GM19468 (cell line): Measurements from ENCODE around the gene MARK4.
"Not testable (repeated sequence)": the region's sequence is repeated elsewhere in the genome, so short reads cannot be mapped to it uniquely, and the experiment has no call there.

Experiments
- ATAC-seq: cut with Tn5 transposase; IDR thresholded peaks from one replicate; pipeline ENCODE4 v1.9.1; 2021; ENCODE audit warnings: mild to moderate bottlenecking, moderate library complexity, moderate number of reproducible peaks; ENCODE audit not compliant: unreplicated experiment; ENCODE audit errors: extremely low read depth

Gene MARK4

GRCh38 chr19:45331411-45331810, 80.3 kb downstream of the MARK4 start:
- no peak for ATAC-seq

DNA sequence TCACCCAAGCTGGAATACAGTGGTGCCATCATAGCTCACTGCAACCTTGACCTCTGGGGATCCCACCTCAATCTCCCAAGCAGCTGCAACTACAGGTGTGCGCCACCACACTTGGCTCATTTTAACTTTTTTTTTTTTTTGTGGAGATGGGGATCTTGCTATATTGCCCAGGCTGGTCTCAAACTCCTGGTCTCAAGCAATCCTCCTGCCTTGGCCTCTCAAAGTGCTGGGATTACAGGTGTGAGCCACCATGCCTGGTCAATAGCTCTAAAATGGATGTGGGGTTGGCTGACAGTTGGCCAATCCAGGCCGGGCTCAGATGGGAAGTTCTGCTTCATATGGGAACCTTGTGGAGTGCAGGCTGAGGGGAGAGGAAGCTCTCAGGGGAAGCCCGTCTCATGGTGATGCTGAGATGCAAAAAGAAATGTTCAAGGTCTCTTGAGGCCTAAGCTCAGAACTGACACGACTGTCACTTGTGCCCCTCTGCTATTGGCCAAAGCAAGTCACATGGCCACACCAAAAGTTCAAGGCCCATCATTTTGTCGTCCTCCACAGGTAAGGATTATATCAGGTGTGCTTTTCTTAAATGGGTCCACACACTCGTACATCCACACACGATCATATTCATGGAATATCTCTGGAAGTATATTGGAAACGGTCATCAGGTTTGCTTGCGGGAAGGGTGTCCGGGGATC, 82.7 kb downstream of the MARK4 start:
- ATAC-seq = no peak

DNA sequence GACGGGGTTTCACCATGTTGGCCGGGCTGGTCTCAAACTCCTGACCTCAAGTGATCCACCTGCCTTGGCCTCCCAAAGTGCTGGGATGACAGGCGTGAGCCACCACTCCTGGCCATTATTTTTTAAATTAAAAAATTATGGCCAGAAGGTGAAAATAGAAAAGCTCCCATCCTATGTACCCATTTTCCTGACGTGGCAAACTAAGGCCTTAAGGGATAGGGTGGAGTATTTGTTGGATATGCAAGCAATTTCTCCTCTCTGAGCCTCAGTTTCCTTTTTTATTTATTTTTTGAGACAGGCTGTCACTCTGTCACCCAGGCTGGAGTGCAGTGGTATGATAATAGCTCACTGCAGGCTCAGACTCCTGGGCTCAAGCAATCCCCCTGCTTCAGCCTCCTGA, 83.8 kb downstream of the MARK4 start:
- ATAC-seq = not testable (repeated sequence)

DNA sequence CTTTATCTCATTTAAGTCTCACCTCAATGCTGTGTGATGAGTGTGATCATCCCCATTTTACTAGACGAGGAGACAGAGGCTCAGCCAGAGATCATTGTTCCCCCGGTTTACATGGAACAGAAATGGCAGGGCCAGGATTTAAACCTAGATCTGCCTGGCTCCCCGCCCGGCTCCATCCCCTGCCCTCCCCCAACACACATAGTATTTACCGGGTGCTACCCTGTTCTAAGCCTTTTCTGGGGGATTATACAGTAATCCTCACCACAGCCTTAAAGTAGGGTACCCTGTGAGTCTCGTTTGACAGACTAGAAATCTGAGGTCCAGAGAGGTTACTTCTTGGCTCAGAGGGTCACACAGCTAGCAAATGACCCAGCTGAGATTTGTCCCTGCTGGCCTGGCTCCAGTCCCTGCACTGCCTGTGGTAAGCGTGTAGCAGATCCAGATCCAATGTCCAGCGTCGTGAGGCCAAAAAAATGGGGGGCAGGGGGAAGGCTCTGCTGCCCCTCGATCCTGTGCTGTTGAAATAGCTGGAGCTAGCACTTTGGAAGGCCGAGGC, 85.7 kb downstream of the MARK4 start:
- no peak for ATAC-seq

GRCh38 chr19:45339629-45340028, 88.6 kb downstream of the MARK4 start:
- no peak for ATAC-seq

DNA sequence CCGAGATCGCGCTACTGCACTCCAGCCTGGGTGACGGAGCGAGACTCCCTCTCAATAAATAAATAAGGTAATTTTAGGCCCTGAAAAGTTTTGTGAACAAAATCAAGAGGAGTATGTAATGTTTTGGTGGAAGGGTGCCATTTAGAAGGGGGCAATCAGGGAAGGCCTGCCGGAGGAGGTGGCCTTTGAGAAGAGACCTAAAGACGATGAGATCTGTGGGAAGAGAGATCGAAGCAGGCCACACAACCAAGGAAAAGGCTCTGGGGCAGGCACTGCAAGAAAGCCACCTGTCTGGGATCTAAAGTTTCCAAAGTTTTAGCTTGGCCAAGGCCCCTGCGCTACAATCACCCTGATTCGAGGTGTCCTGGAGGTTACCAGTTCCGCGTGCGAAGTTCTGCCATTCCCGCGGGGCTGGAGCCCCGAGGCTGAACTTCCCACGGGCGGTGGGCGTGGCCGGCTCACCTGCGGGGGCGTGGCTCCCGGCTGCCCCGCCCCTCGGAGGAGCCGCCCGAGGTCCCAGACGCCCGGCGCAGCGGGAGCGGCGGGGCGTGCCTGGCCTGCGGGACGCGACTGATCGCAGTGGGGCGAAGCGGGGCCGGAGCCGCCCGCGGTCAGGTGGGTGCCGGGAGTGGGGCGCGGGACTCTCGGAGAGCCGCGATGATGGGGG, 89.3 kb downstream of the MARK4 start, which contains the start of gene KLC3:
TSS of gene KLC3 (plus strand) at position 519 of the 667 bp plus-strand sequence. CDS start 4,792 bp downstream, outside the sequence.
- ATAC-seq = no peak

GRCh38 chr19:45340899-45341453, 89.9 kb downstream of the MARK4 start:
- ATAC-seq = no peak

DNA sequence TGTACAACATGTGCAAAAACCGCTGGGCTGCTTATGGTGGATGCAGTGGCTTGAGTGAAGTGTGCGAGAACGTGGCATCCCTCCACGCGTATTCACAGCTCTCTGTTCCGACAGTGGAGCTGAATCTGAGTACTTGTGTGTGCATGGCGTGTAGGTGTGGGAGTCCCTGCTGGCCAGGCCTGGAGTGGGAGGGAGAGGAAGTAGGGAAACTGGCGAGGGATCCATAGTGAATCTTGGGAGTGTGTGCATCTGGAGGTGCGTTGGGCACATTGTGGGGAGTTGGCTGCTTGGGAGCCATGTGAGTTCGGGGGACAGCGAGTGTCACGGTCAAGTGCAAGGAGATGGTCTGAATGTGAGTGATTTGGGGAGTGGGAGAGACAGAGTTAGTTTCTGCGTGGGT, 91.8 kb downstream of the MARK4 start:
- ATAC-seq = no peak

GRCh38 chr19:45344621-45345505, 93.8 kb downstream of the MARK4 start:
- no peak for ATAC-seq

DNA sequence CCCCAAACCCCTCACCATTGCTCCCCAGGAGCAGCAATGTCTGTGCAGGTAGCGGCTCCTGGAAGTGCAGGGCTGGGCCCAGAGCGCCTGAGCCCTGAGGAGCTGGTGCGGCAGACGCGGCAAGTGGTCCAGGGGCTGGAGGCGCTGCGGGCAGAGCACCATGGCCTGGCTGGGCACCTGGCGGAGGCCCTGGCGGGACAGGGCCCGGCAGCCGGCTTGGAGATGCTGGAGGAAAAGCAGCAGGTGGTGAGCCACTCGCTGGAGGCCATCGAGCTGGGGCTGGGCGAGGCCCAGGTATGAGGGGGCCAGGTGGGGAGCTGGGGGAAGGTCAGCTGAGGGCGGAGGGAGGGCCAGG, 94.4 kb downstream of the MARK4 start:
- no peak for ATAC-seq

GRCh38 chr19:45346449-45346848, 95.4 kb downstream of the MARK4 start:
- no peak for ATAC-seq

- ATAC-seq = no peak
Observed at GRCh38 chr19:45347570-45348366, 96.7 kb downstream of the MARK4 start.

- no peak for ATAC-seq
Observed at GRCh38 chr19:45348367-45349125, 97.5 kb downstream of the MARK4 start.

GRCh38 chr19:45349126-45349415, 98.0 kb downstream of the MARK4 start:
- ATAC-seq = no peak

GRCh38 chr19:45349430-45349941, 98.4 kb downstream of the MARK4 start:
- ATAC-seq = no peak

GRCh38 chr19:45350477-45351058, 99.5 kb downstream of the MARK4 start:
- no peak for ATAC-seq

GRCh38 chr19:45351401-45351952, 100.4 kb downstream of the MARK4 start:
- ATAC-seq = no peak

- ATAC-seq = no peak
Observed at GRCh38 chr19:45352062-45352461, 101.0 kb downstream of the MARK4 start.
